H9 (cell line): Measurements from ENCODE around the gene ATXN7. TPM values are rescaled to one million over a fixed set of nuclear protein-coding genes. Genes with fewer than 3 reads are reported as not detected.

Experiments used
- DNase-seq: peaks from one replicate; pipeline ENCODE4 v3.0.0-alpha.2; 2017
- H2AFZ ChIP-seq: one replicate; pipeline ENCODE4 v1.6.1; 2013; ENCODE audit warnings: mild to moderate bottlenecking, low read length, control low read depth, moderate library complexity
- H2AK5ac ChIP-seq: 2 replicates; pipeline ENCODE4 v1.6.1; 2013; ENCODE audit warnings: low read length, control low read depth, mixed read lengths; ENCODE audit not compliant: insufficient read length
- H2BK120ac ChIP-seq: one replicate; pipeline ENCODE4 v1.6.1; 2013; ENCODE audit warnings: low read depth, mild to moderate bottlenecking, low read length, control low read depth, inconsistent platforms; ENCODE audit not compliant: poor library complexity, severe bottlenecking
- H2BK12ac ChIP-seq: 2 replicates; pipeline ENCODE4 v1.6.1; 2013; ENCODE audit warnings: low read length, control low read depth, mixed read lengths, low read depth; ENCODE audit not compliant: insufficient read length
- H2BK15ac ChIP-seq: 2 replicates; pipeline ENCODE4 v1.6.1; 2013; ENCODE audit warnings: low read depth, low read length, control low read depth
- H2BK20ac ChIP-seq: one replicate; pipeline ENCODE4 v1.6.1; 2013; ENCODE audit warnings: low read depth, mild to moderate bottlenecking, low read length, control low read depth, inconsistent platforms; ENCODE audit not compliant: poor library complexity, severe bottlenecking
- H2BK5ac ChIP-seq: 2 replicates; pipeline ENCODE4 v1.6.1; 2013; ENCODE audit warnings: low read length, control low read depth, mixed read lengths; ENCODE audit not compliant: insufficient read length
- H3K14ac ChIP-seq: 2 replicates; pipeline ENCODE4 v1.6.1; 2013; ENCODE audit warnings: low read length, control low read depth; ENCODE audit not compliant: insufficient read depth
- H3K18ac ChIP-seq: 2 replicates; pipeline ENCODE4 v1.6.1; 2013; ENCODE audit warnings: low read depth, mild to moderate bottlenecking, mixed read lengths, low read length, control low read depth; ENCODE audit not compliant: insufficient read length
- H3K23ac ChIP-seq: 2 replicates; pipeline ENCODE4 v1.6.1; 2013; ENCODE audit warnings: low read length, control low read depth, mixed read lengths, low read depth; ENCODE audit not compliant: insufficient read length
- H3K23me2 ChIP-seq: 2 replicates; pipeline ENCODE4 v1.6.1; 2013; ENCODE audit warnings: low read depth, mild to moderate bottlenecking, mixed read lengths, low read length, control low read depth; ENCODE audit not compliant: insufficient read length, poor library complexity, severe bottlenecking
- H3K27ac ChIP-seq: 2 replicates; pipeline ENCODE4 v1.5.1; 2013; ENCODE audit warnings: low read length, control low read depth, mixed read lengths, low read depth; ENCODE audit not compliant: insufficient read length
- H3K27me3 ChIP-seq: 2 replicates; pipeline ENCODE4 v1.6.1; 2013; ENCODE audit warnings: low read length, control low read depth, inconsistent platforms; ENCODE audit not compliant: insufficient read depth
- H3K4ac ChIP-seq: 2 replicates; pipeline ENCODE4 v1.6.1; 2013; ENCODE audit warnings: low read depth, mild to moderate bottlenecking, control low read depth, inconsistent platforms, low read length, moderate library complexity
- H3K4me1 ChIP-seq: 2 replicates; pipeline ENCODE4 v1.6.1; 2013; ENCODE audit warnings: low read length, control low read depth, inconsistent platforms; ENCODE audit not compliant: insufficient read depth
- H3K4me2 ChIP-seq: 2 replicates; pipeline ENCODE4 v1.6.1; 2013; ENCODE audit warnings: low read length, control low read depth, mixed read lengths; ENCODE audit not compliant: insufficient read length, insufficient read depth
- H3K56ac ChIP-seq: 2 replicates; pipeline ENCODE4 v1.6.1; 2013; ENCODE audit warnings: low read depth, mild to moderate bottlenecking, mixed read lengths, low read length, control low read depth; ENCODE audit not compliant: insufficient read length
- H3K79me1 ChIP-seq: 2 replicates; pipeline ENCODE4 v1.6.1; 2013; ENCODE audit warnings: low read depth, mild to moderate bottlenecking, moderate library complexity, low read length, control low read depth, inconsistent platforms; ENCODE audit not compliant: insufficient read depth, poor library complexity, severe bottlenecking
- H3K79me2 ChIP-seq: 2 replicates; pipeline ENCODE4 v1.6.1; 2013; ENCODE audit warnings: low read length, control low read depth, inconsistent platforms; ENCODE audit not compliant: insufficient read depth
- H3K9ac ChIP-seq: 2 replicates; pipeline ENCODE4 v1.6.1; 2013; ENCODE audit warnings: low read length, control low read depth, mixed read lengths; ENCODE audit not compliant: insufficient read length; ENCODE audit errors: extremely low read depth
- H3K9me3 ChIP-seq: one replicate; pipeline ENCODE4 v1.6.1; 2013; ENCODE audit warnings: low read depth, low read length, inconsistent platforms; ENCODE audit not compliant: control insufficient read depth
- H3T11ph ChIP-seq: one replicate; pipeline ENCODE4 v1.6.1; 2013; ENCODE audit warnings: mild to moderate bottlenecking, low read length, control low read depth, inconsistent platforms
- H4K20me1 ChIP-seq: one replicate; pipeline ENCODE4 v1.6.1; 2013; ENCODE audit not compliant: control insufficient read depth, insufficient read length, insufficient read depth
- H4K5ac ChIP-seq: 2 replicates; pipeline ENCODE4 v1.6.1; 2013; ENCODE audit warnings: low read depth, mild to moderate bottlenecking, mixed read lengths, low read length, control low read depth; ENCODE audit not compliant: insufficient read length
- H4K8ac ChIP-seq: replicated peaks from 2 replicates; pipeline ENCODE4 v1.6.1; 2013; ENCODE audit warnings: low read length, control low read depth, mixed read lengths, low read depth; ENCODE audit not compliant: insufficient read length
- H4K91ac ChIP-seq: 2 replicates; pipeline ENCODE4 v1.6.1; 2013; ENCODE audit warnings: low read depth, mild to moderate bottlenecking, moderate library complexity, mixed read lengths, low read length, control low read depth; ENCODE audit not compliant: insufficient read length
- H3K27ac Mint-ChIP-seq, 3 experiments: 2 replicates in 2 of 3; 3 replicates in 1 of 3; pipeline ENCODE4 v1.8.0; 2020 to 2021; ENCODE audit warnings: mixed read lengths in 3 of 3, mild to moderate bottlenecking in 1 of 3, moderate library complexity in 1 of 3
- H3K27me3 Mint-ChIP-seq: 2 replicates; pipeline ENCODE4 v1.8.0; 2021; ENCODE audit warnings: low read depth, mild to moderate bottlenecking, moderate library complexity, mixed read lengths
- H3K36me3 Mint-ChIP-seq, 3 experiments: 2 replicates in 2 of 3; 3 replicates in 1 of 3; pipeline ENCODE4 v1.8.0; 2020 to 2021; ENCODE audit warnings: low read depth in 3 of 3, mixed read lengths in 3 of 3; ENCODE audit not compliant: insufficient read depth in 1 of 3
- H3K4me1 Mint-ChIP-seq, 2 experiments: 2 replicates each; pipeline ENCODE4 v1.8.0; 2020; ENCODE audit warnings: mixed read lengths in 2 of 2
- H3K4me3 Mint-ChIP-seq, 2 experiments: 2 replicates in 1 of 2; 3 replicates in 1 of 2; pipeline ENCODE4 v1.8.0; 2020 to 2021; ENCODE audit warnings: mild to moderate bottlenecking in 2 of 2, mixed read lengths in 2 of 2, moderate library complexity in 1 of 2
- H3K9me3 Mint-ChIP-seq, 2 experiments: 2 replicates in 1 of 2; 3 replicates in 1 of 2; pipeline ENCODE4 v1.8.0; 2020; ENCODE audit warnings: mild to moderate bottlenecking in 2 of 2, mixed read lengths in 2 of 2, moderate library complexity in 1 of 2
- CTCF ChIP-seq: fragments of 200-600 bp; sonication (generic); conservative IDR thresholded peaks from 3 replicates; pipeline ENCODE4 v1.8.0; 2021; ENCODE audit warnings: antibody characterized with exemption, mild to moderate bottlenecking
- WGBS: extraction: QIAGEN DNeasy Blood & Tissue Kit; methylation state at CpG from one replicate; pipeline ENCODE4 v1.1.7; 2013; ENCODE audit warnings: missing lambda C conversion rate, low lambda C conversion rate, mixed read lengths; ENCODE audit not compliant: insufficient read length; ENCODE audit errors: extremely low coverage; 5-methylcytosine and 5-hydroxymethylcytosine counted together
- total RNA-seq: library from RNA; stranded (reverse); gene quantifications from 2 replicates; pipeline ENCODE4 v1.2.1, GENCODE V29; 2021

The ATXN7 gene
- total RNA-seq, 1 experiment from 2014 or later = 21.5 TPM

- Histone ChIP-seq H3K9me3 (no peaks in the 10 kb centered on the region), H3K4me2 (no peak overlapping the region), H3K23ac (no peak overlapping the region), H2BK15ac (no peak overlapping the region), H2AFZ (no peak overlapping the region), H3K4me1 (no peaks in the 10 kb centered on the region; the same call in 1 of the 2 replicates), H3K9ac (no peak overlapping the region), H3K79me1 (peaks cover 2% of the 10 kb centered on the region), H3K14ac (no peak overlapping the region), H4K5ac (no peak overlapping the region), H4K8ac (no peak overlapping the region), H3K56ac (no peak overlapping the region), H3K27me3 (no peaks in the 10 kb centered on the region), H3T11ph (no peak overlapping the region), H2BK20ac (no peak overlapping the region), H3K23me2 (no peaks in the 10 kb centered on the region), H3K4ac (no peak overlapping the region), H3K79me2 (no peaks in the 10 kb centered on the region; the same call in 1 of the 2 replicates), H3K18ac (no peak overlapping the region), H2BK12ac (no peak overlapping the region), H4K20me1 (no peaks in the 10 kb centered on the region), H3K27ac (no peak overlapping the region), H4K91ac (no peak overlapping the region), H2BK5ac (no peak overlapping the region), H2BK120ac (no peak overlapping the region), H2AK5ac (no peak overlapping the region)
- no peak overlapping the region for H3K4me3 Mint-ChIP-seq
- TF ChIP-seq CTCF = no peak
- no peaks in the 10 kb centered on the region for H3K36me3 Mint-ChIP-seq
- no peaks in the 10 kb centered on the region for H3K27me3 Mint-ChIP-seq
- WGBS = no CpG with 5 or more reads among the region's 3 CpGs
- H3K27ac Mint-ChIP-seq = peak overlapping the region in 2 of 3 experiments; percentile 1 to 4; a peak in 2 of 7 replicates
- H3K9me3 Mint-ChIP-seq = no peaks in the 10 kb centered on the region
- peaks cover 23 to 27% of the 10 kb centered on the region in 2 experiments; a peak in 2 of 4 replicates for H3K4me1 Mint-ChIP-seq
- DNase-seq = no peak
Observed at GRCh38 chr3:63945558-63946096, 82.0 kb downstream of the ATXN7 start.
